Measurements from ENCODE around the gene ORAI1.

- TF ChIP-seq CTCF (IDR thresholded peaks at IDR 0.05; ENCODE audit: poor library complexity) (no peak), EZH2phosphoT487 (IDR thresholded peaks at IDR 0.05; ENCODE audit: low read depth, severe bottlenecking, unreplicated experiment) (no peak)
Observed at GRCh38 chr12:121656122-121656521, 29.8 kb downstream of the ORAI1 start.

Measured in hepatocyte (in vitro differentiated cells).